NAMALWA (cell line): ENCODE measurements around the gene SLC9A5.
A peak's percentile ranks its signal among the peaks of the same experiment; 100 is the strongest.

ENCODE experiments used
- DNase-seq: peaks from one replicate; pipeline ENCODE4 v3.0.0-alpha.2; 2015; ENCODE audit warnings: low spot score

The SLC9A5 gene

GRCh38 chr16:67238806-67239470 is 9.8 kb upstream of the SLC9A5 start:
- DNase-seq, result no peak

GRCh38 chr16:67240506-67240905 is 8.3 kb upstream of the SLC9A5 start:
- DNase-seq, result no peak

- DNase-seq, result no peak
Measured at GRCh38 chr16:67241008-67241900, 7.5 kb upstream of the SLC9A5 start.

- DNase-seq, result no peak
Measured at GRCh38 chr16:67242138-67242730, 6.5 kb upstream of the SLC9A5 start.

- no peak for DNase-seq
Measured at GRCh38 chr16:67243481-67243880, 5.3 kb upstream of the SLC9A5 start.

- peak; percentile 89 for DNase-seq
Measured at GRCh38 chr16:67244387-67245185, 4.2 kb upstream of the SLC9A5 start.

GRCh38 chr16:67245186-67245585 is 3.6 kb upstream of the SLC9A5 start:
- DNase-seq, result peak; percentile 41

GRCh38 chr16:67245674-67246080 is 3.1 kb upstream of the SLC9A5 start:
- no peak for DNase-seq

GRCh38 chr16:67246081-67246755 is 2.6 kb upstream of the SLC9A5 start:
- peak; percentile 69 for DNase-seq

- peak; percentile 56 for DNase-seq
Measured at GRCh38 chr16:67246756-67247191, 2.0 kb upstream of the SLC9A5 start.

- DNase-seq, result peak; percentile 98
Measured at GRCh38 chr16:67247192-67248072, 1.3 kb upstream of the SLC9A5 start, which contains the start of gene FHOD1. Gene FHOD1, minus strand, starts transcription at chr16:67247481. Its CDS starts 71 bp downstream, at chr16:67247410.

- peak; percentile 36 for DNase-seq
Measured at GRCh38 chr16:67248073-67248400, 742 bp upstream of the SLC9A5 start.

GRCh38 chr16:67249178-67250044 is 632 bp downstream of the SLC9A5 start:
- no peak for DNase-seq

GRCh38 chr16:67250045-67250327 is 1.2 kb downstream of the SLC9A5 start:
- no peak for DNase-seq

- DNase-seq, result no peak
Measured at GRCh38 chr16:67252609-67253497, 4.1 kb downstream of the SLC9A5 start.

GRCh38 chr16:67254801-67255552 is 6.2 kb downstream of the SLC9A5 start:
- DNase-seq, result no peak

- DNase-seq, result no peak
Measured at GRCh38 chr16:67255553-67256221, 6.9 kb downstream of the SLC9A5 start.
